Liver (tissue), 3 donors: Measurements from ENCODE around the gene OOSP3.

Experiments used
- FOXA1 ChIP-seq: IDR thresholded peaks from 2 replicates; pipeline ENCODE4 v1.6.1; 2016; ENCODE audit warnings: antibody characterized with exemption
- HNF4G ChIP-seq: IDR thresholded peaks from 2 replicates; pipeline ENCODE4 v1.6.1; 2016; ENCODE audit warnings: antibody characterized with exemption
- RAD21 ChIP-seq, 2 donors: IDR thresholded peaks; 2 replicates each; pipeline ENCODE4 v1.6.1; 2016; ENCODE audit warnings: antibody characterized with exemption in 2 of 2, mild to moderate bottlenecking in 2 of 2
- SP1 ChIP-seq: IDR thresholded peaks from 2 replicates; pipeline ENCODE4 v1.6.1; 2018; ENCODE audit warnings: antibody characterized with exemption, mild to moderate bottlenecking
- TAF1 ChIP-seq: conservative IDR thresholded peaks from 2 replicates; pipeline ENCODE4 v1.6.1; 2016; ENCODE audit warnings: antibody characterized with exemption, mild to moderate bottlenecking
- TF ChIP-seq, protein P1 (sequence below): fragments of 150-350 bp; IDR thresholded peaks from 2 replicates; pipeline ENCODE4 v1.5.1; 2017; ENCODE audit warnings: improper control_type of control experiment, low read depth, low read length; ENCODE audit not compliant: missing input control
- TF ChIP-seq, protein P2 (sequence below): IDR thresholded peaks from 2 replicates; pipeline ENCODE4 v1.6.1; 2016; ENCODE audit warnings: antibody characterized with exemption
- donor health status: healthy.
- donor health status: healthy.

DNA sequence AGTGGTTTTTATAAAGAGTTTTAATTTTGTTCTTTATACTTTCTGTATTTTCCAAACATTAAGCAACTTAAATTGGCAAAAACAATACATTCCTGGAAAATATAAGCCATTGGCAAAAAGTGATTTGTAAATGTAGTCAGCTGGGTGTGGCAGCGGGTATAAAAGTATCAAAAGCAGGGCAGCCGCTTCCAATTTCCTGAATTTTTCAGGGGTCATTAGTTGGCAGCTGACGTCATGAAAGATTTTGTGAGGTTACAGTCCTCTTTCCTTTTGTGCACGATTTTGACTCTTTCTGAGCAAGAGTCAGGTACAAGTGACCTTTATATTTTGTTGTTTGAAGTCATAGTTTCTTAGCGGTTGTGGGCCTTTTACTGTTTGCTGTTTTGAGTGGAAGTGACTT is at the start of gene OOSP3:
- TF ChIP-seq SP1 (no peak), RAD21 (IDR thresholded peaks at IDR 0.05) (no peak), TAF1 (no peak), FOXA1 (no peak), HNF4G (no peak)
- TF ChIP-seq, protein P1, sequence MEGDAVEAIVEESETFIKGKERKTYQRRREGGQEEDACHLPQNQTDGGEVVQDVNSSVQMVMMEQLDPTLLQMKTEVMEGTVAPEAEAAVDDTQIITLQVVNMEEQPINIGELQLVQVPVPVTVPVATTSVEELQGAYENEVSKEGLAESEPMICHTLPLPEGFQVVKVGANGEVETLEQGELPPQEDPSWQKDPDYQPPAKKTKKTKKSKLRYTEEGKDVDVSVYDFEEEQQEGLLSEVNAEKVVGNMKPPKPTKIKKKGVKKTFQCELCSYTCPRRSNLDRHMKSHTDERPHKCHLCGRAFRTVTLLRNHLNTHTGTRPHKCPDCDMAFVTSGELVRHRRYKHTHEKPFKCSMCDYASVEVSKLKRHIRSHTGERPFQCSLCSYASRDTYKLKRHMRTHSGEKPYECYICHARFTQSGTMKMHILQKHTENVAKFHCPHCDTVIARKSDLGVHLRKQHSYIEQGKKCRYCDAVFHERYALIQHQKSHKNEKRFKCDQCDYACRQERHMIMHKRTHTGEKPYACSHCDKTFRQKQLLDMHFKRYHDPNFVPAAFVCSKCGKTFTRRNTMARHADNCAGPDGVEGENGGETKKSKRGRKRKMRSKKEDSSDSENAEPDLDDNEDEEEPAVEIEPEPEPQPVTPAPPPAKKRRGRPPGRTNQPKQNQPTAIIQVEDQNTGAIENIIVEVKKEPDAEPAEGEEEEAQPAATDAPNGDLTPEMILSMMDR, result no peak
- TF ChIP-seq, protein P2, sequence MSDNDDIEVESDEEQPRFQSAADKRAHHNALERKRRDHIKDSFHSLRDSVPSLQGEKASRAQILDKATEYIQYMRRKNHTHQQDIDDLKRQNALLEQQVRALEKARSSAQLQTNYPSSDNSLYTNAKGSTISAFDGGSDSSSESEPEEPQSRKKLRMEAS, result no peak
